Measurements from ENCODE around the gene PZP. TPM values are rescaled to one million over a fixed set of nuclear protein-coding genes. Genes with fewer than 3 reads are reported as not detected.

PZP gene
- total and polyA plus RNA-seq, 2 of the 13 experiments (the other 11 are each of a cell fraction or from before 2014, with no cell fraction given) = 0.07 to 0.89 TPM

DNA sequence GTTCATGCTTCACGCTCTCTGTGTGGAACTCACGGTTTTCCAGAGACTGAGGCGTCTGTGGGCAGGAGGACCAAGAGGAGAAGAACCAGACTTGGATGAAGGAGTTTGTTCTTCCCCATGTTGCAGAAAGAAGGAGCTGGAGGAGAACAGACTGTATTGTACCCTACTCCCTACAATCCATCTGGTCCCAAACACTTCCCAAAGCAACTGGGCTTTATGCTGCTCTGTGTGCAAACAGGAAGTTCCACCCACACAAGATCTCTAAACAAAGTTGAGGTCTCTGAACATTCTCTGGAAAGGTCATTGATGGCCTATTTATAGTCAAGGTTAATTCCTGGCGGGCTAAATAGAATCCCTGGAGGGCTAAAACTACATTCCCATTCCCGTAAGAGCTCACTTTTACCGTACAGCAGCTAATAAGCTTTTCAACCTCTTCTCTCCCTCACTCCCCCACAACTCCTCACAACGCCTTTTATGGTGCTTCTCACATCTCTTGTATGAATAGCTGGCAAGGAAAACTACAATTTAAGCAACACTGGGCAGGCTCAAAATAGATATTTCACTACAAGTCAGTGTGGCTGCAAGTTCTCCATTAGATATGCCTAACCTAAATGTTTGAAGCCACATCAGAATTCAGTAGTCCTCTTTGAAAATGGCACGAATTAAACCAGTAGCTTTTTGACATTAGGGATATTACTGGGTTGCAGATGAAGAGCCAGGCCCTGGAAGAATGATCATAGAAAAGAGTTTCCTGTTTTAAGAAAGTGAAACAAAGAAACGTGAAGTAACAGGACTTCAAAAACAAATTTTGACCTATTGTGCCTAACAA lies 92.2 kb downstream of the PZP start, which contains the start of gene A2M (continued):
- peak; percentile 75; the same call in 1 of the 2 replicates for TF ChIP-seq ZNF12 (CRISPR knock-in tag; IDR thresholded peaks at IDR 0.05)
- TF ChIP-seq RFXANK (CRISPR knock-in tag; IDR thresholded peaks at IDR 0.05) = peak; percentile 88
- TF ChIP-seq GATAD2A (CRISPR knock-in tag; IDR thresholded peaks at IDR 0.05) = peak; percentile 91
- TF ChIP-seq HOXA5 (CRISPR knock-in tag; IDR thresholded peaks at IDR 0.05) = peak; percentile 79
- TF ChIP-seq HOMEZ (CRISPR knock-in tag; IDR thresholded peaks at IDR 0.05; ENCODE audit: low read depth) = peak; percentile 89
- no peak for TF ChIP-seq ZBTB2 (CRISPR knock-in tag; IDR thresholded peaks at IDR 0.05; ENCODE audit: low read depth)
- peak; percentile 99 for TF ChIP-seq PAF1 (CRISPR knock-in tag; IDR thresholded peaks at IDR 0.05)
- peak; percentile 94 for TF ChIP-seq TBX2 (CRISPR knock-in tag; IDR thresholded peaks at IDR 0.05; ENCODE audit: borderline replicate concordance)
- no peak for TF ChIP-seq PAWR (CRISPR knock-in tag; IDR thresholded peaks at IDR 0.05; ENCODE audit: borderline replicate concordance)
- TF ChIP-seq ZC3H13 (CRISPR knock-in tag; IDR thresholded peaks at IDR 0.05) = 0 out of 2 replicates have a peak, but pooled peaks have one; percentile 18
- peak; percentile 96 for TF ChIP-seq RXRB (CRISPR knock-in tag; IDR thresholded peaks at IDR 0.05; ENCODE audit: borderline replicate concordance)
- peak; percentile 86 for TF ChIP-seq IRF2 (CRISPR knock-in tag; IDR thresholded peaks at IDR 0.05)
- 0 out of 2 replicates have a peak, but pooled peaks have one; percentile 53 for TF ChIP-seq ZNF552 (CRISPR knock-in tag; IDR thresholded peaks at IDR 0.05; ENCODE audit: borderline replicate concordance)
- TF ChIP-seq HBP1 (CRISPR knock-in tag; IDR thresholded peaks at IDR 0.05; ENCODE audit: low read depth) = peak; percentile 85
- TF ChIP-seq RCOR2 (CRISPR knock-in tag; IDR thresholded peaks at IDR 0.05) = peak; percentile 73
- TF ChIP-seq ZNF580 (CRISPR knock-in tag; IDR thresholded peaks at IDR 0.05; ENCODE audit: borderline replicate concordance, low read depth) = peak; percentile 79; the same call in 1 of the 2 replicates
- TF ChIP-seq, protein P1, sequence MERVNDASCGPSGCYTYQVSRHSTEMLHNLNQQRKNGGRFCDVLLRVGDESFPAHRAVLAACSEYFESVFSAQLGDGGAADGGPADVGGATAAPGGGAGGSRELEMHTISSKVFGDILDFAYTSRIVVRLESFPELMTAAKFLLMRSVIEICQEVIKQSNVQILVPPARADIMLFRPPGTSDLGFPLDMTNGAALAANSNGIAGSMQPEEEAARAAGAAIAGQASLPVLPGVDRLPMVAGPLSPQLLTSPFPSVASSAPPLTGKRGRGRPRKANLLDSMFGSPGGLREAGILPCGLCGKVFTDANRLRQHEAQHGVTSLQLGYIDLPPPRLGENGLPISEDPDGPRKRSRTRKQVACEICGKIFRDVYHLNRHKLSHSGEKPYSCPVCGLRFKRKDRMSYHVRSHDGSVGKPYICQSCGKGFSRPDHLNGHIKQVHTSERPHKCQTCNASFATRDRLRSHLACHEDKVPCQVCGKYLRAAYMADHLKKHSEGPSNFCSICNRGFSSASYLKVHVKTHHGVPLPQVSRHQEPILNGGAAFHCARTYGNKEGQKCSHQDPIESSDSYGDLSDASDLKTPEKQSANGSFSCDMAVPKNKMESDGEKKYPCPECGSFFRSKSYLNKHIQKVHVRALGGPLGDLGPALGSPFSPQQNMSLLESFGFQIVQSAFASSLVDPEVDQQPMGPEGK (CRISPR knock-in tag; IDR thresholded peaks at IDR 0.05) = peak; percentile 36; the same call in 1 of the 2 replicates
- TF ChIP-seq PHF20 (CRISPR knock-in tag; IDR thresholded peaks at IDR 0.05) = no peak
- no peak for TF ChIP-seq FLYWCH1 (CRISPR knock-in tag; IDR thresholded peaks at IDR 0.05)
- peak; percentile 86 for TF ChIP-seq HMG20A (CRISPR knock-in tag; IDR thresholded peaks at IDR 0.05; ENCODE audit: borderline replicate concordance)
- TF ChIP-seq ZNF567 (CRISPR knock-in tag; IDR thresholded peaks at IDR 0.05; ENCODE audit: borderline replicate concordance) = peak; percentile 51; the same call in 1 of the 2 replicates
- TF ChIP-seq ZNF703 (CRISPR knock-in tag; IDR thresholded peaks at IDR 0.05; ENCODE audit: borderline replicate concordance) = 0 out of 2 replicates have a peak, but pooled peaks have one; percentile 48
